Dermis blood vessel endothelial cell (primary cell): ENCODE data around the gene PZP. TPM values are rescaled to one million over a fixed set of nuclear protein-coding genes. Genes with fewer than 3 reads are reported as not detected.

Experiments
- DNase-seq: peaks from one replicate; pipeline ENCODE4 v3.0.0; 2010
- total RNA-seq: library from RNA; depleted of rRNA; stranded (reverse); fragments of >200 nt; gene quantifications from 2 replicates; pipeline ENCODE4 v1.2.3, GENCODE V29; 2014

Gene PZP
- total RNA-seq, 1 donor from 2014 or later = 2.4 TPM

- DNase-seq = no peak
Measured at GRCh38 chr12:9101018-9101687, 107.0 kb downstream of the PZP start.

DNA sequence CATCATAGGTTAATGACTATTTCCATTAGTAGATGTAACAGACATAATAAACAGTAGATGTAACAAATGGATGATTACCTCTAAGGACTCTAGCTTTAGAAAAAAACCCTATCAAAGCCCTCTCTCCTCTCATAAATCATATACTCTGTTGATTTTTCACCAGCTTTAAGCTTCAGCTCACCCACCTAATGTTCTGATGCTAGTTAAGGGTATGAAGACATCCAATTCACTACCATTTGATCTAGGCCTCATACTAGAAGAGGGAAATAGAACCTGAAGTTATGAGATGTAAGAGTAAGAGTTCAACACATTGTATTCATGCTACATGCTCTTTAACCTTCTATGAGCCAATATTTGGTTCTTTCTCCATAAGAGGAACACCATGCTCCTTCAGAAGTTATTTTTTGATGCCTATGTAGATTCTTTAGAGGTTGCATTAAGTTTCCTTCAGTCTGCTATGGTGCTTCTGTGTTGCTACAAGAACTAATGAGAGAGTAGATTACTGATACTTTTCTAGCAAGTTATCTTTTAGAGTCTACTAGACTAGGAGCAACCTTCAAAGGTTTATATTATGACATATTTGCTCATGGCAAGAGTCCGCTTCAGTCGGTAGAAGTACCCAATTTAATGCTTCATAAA is 108.5 kb downstream of the PZP start:
- no peak for DNase-seq

Other genes with a start within 250 kb of the PZP start
- 0.68 and 0.70 TPM in 2 replicates for gene KLRG1, start 218.8 kb downstream of the PZP start, total RNA-seq
- gene A2M, start 92.5 kb downstream of the PZP start, total RNA-seq = 14.0 and 180 TPM in 2 replicates